Lower leg skin (tissue), 3 donors: ENCODE data around the gene HS3ST6.

Experiments
- POLR2A ChIP-seq, 2 donors: fragments of 450-650 bp; IDR thresholded peaks; one replicate each; pipeline ENCODE4 v1.6.1; 2016 to 2017; ENCODE audit warnings: antibody characterized with exemption in 2 of 2, mild to moderate bottlenecking in 1 of 2, moderate library complexity in 1 of 2
- TF ChIP-seq, protein P1 (sequence below), 3 donors: fragments of 450-650 bp; IDR thresholded peaks; one replicate each; pipeline ENCODE4 v1.5.1; 2016; ENCODE audit warnings: antibody characterized with exemption in 3 of 3, mild to moderate bottlenecking in 3 of 3, moderate library complexity in 2 of 3

DNA sequence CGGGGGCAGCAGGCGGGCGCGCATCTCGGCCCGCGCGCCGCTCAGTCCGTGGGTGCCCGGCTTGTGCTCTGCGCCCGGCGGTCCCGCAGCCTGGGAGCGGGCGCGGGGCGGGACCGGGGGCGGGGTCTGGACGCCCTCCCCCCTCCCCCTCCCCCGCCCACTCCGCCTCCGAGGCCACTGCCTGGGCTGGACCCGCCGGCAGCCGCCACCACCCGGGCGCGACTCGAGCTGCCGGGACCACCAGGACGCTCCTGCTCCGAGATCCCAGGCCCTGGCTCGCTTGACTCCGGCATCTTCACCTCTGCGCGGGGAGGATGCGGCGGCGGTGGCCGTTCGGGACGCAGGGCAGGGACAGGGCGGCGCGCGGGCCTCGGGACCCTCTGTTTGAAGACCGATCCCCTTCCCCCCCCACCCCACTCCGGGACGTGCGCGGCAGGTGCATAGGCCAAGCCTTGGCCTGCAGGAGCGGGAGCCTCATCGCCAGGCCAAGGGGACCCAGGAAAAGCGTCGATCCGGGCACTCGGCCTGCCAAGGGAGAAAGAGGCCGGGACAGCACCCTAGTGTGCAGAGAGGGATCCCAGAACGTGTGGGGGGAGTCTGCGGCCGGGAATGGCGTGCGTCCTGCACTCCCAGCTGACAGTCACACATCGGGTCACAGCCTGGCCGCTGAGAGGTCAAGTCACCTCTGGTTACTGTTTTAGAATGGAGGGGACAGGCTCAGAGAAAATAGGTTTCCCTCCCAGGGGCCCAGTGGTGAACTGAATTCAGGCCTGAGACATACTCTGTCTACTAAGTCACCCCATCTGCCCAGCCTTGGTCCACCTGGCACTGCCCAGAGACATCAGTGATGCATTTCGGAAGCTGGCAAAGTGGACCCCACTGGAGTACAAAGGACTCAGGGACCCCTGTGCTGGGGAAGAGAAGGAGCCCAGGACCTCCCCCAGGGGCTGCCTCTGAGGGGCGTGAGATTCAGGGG lies at the start of gene HS3ST6:
- TF ChIP-seq, protein P1, sequence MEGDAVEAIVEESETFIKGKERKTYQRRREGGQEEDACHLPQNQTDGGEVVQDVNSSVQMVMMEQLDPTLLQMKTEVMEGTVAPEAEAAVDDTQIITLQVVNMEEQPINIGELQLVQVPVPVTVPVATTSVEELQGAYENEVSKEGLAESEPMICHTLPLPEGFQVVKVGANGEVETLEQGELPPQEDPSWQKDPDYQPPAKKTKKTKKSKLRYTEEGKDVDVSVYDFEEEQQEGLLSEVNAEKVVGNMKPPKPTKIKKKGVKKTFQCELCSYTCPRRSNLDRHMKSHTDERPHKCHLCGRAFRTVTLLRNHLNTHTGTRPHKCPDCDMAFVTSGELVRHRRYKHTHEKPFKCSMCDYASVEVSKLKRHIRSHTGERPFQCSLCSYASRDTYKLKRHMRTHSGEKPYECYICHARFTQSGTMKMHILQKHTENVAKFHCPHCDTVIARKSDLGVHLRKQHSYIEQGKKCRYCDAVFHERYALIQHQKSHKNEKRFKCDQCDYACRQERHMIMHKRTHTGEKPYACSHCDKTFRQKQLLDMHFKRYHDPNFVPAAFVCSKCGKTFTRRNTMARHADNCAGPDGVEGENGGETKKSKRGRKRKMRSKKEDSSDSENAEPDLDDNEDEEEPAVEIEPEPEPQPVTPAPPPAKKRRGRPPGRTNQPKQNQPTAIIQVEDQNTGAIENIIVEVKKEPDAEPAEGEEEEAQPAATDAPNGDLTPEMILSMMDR (IDR thresholded peaks at IDR 0.05): no peak
- no peak for TF ChIP-seq POLR2A (IDR thresholded peaks at IDR 0.05)
